CD4-positive, alpha-beta T cell treated with Interleukin-10 for 1 hour (primary cell): Measurements from ENCODE around the gene TNRC6C.
"Not testable (repeated sequence)": the region's sequence is repeated elsewhere in the genome, so short reads cannot be mapped to it uniquely, and the experiment has no call there.

ENCODE experiments used
- DNase-seq: peaks from one replicate; pipeline ENCODE4 v3.0.0-alpha.2; 2020

Gene TNRC6C

GRCh38 chr17:78048346-78049292, 90.1 kb downstream of the TNRC6C start:
- DNase-seq = no peak

- no peak for DNase-seq
Observed at GRCh38 chr17:78049609-78050008, 91.1 kb downstream of the TNRC6C start.

GRCh38 chr17:78051186-78051972, 92.9 kb downstream of the TNRC6C start:
- no peak for DNase-seq

GRCh38 chr17:78053777-78054468, 95.4 kb downstream of the TNRC6C start:
- no peak for DNase-seq

GRCh38 chr17:78057113-78057740, 98.7 kb downstream of the TNRC6C start:
- no peak for DNase-seq

GRCh38 chr17:78058001-78058400, 99.5 kb downstream of the TNRC6C start:
- DNase-seq = no peak

- no peak for DNase-seq
Observed at GRCh38 chr17:78058581-78058980, 100.1 kb downstream of the TNRC6C start.

GRCh38 chr17:78062596-78062995, 104.1 kb downstream of the TNRC6C start:
- DNase-seq = no peak

GRCh38 chr17:78063489-78063888, 105.0 kb downstream of the TNRC6C start:
- DNase-seq = no peak

- DNase-seq = no peak
Observed at GRCh38 chr17:78064708-78065107, 106.2 kb downstream of the TNRC6C start.

- not testable (repeated sequence) for DNase-seq
Observed at GRCh38 chr17:78066976-78067375, 108.5 kb downstream of the TNRC6C start.

- no peak for DNase-seq
Observed at GRCh38 chr17:78069695-78070094, 111.2 kb downstream of the TNRC6C start.

- no peak for DNase-seq
Observed at GRCh38 chr17:78072961-78073360, 114.5 kb downstream of the TNRC6C start.

GRCh38 chr17:78075011-78075410, 116.5 kb downstream of the TNRC6C start:
- DNase-seq = no peak

- DNase-seq = no peak
Observed at GRCh38 chr17:78075545-78075944, 117.0 kb downstream of the TNRC6C start.

- no peak for DNase-seq
Observed at GRCh38 chr17:78079253-78079652, 120.8 kb downstream of the TNRC6C start.

GRCh38 chr17:78081551-78081950, 123.0 kb downstream of the TNRC6C start:
- no peak for DNase-seq

GRCh38 chr17:78082355-78082872, 123.9 kb downstream of the TNRC6C start:
- DNase-seq = not testable (repeated sequence)

GRCh38 chr17:78082988-78083387, 124.5 kb downstream of the TNRC6C start:
- no peak for DNase-seq

- no peak for DNase-seq
Observed at GRCh38 chr17:78086740-78087139, 128.2 kb downstream of the TNRC6C start.

- DNase-seq = no peak
Observed at GRCh38 chr17:78088529-78088928, 130.0 kb downstream of the TNRC6C start.

- no peak for DNase-seq
Observed at GRCh38 chr17:78089576-78090281, 131.2 kb downstream of the TNRC6C start.
